T-helper 1 cell treated with Interleukin-12 subunit alpha and Interleukin-12 subunit beta and Interleukin-4 antibody, amounts not matched to agents 30 μg/mL and 1 μg/mL, for 36 hours (primary cell): ENCODE results near the gene AFAP1.

Experiments used
- H3K27ac Mint-ChIP-seq: one replicate; pipeline ENCODE4 v1.8.0; 2021; ENCODE audit warnings: mild to moderate bottlenecking, mixed read lengths
- H3K27me3 Mint-ChIP-seq: one replicate; pipeline ENCODE4 v1.8.0; 2021; ENCODE audit warnings: low read depth, mixed read lengths
- H3K36me3 Mint-ChIP-seq: one replicate; pipeline ENCODE4 v1.8.0; 2021; ENCODE audit warnings: low read depth, mixed read lengths
- H3K4me1 Mint-ChIP-seq: one replicate; pipeline ENCODE4 v1.8.0; 2021; ENCODE audit warnings: low read depth, mixed read lengths
- H3K4me3 Mint-ChIP-seq: one replicate; pipeline ENCODE4 v1.8.0; 2021; ENCODE audit warnings: mild to moderate bottlenecking, moderate library complexity, mixed read lengths
- H3K9me3 Mint-ChIP-seq: one replicate; pipeline ENCODE4 v1.8.0; 2021; ENCODE audit warnings: mixed read lengths

The AFAP1 gene

GRCh38 chr4:7976634-7977033 lies 37.0 kb upstream of the AFAP1 start:
- no peak overlapping the region for H3K4me3 Mint-ChIP-seq
- H3K27ac Mint-ChIP-seq = no peak overlapping the region
- H3K36me3 Mint-ChIP-seq = peaks cover 17% of the 10 kb centered on the region
- H3K9me3 Mint-ChIP-seq = no peaks in the 10 kb centered on the region
- no peaks in the 10 kb centered on the region for H3K27me3 Mint-ChIP-seq
- peaks cover 19% of the 10 kb centered on the region for H3K4me1 Mint-ChIP-seq

DNA sequence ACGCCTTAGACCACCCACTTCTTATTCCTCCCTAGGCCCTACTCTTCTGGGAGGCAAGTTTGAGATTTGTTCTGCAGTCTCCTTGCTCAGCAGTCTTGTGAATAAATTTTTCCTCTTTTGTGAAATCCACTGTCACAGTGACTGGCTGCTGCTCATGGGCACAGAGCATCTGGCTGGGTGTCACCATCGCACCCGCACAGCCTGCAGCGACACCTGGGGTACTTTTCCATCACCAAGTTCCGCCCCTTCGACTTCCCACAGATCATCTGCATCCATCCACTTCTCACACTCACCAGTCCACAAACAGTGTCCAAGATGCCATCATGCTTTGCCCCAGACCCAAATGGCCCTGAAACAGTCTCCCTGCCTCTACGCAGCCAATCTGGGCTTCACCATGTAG lies 36.4 kb upstream of the AFAP1 start:
- Mint-ChIP-seq H3K4me1 (peaks cover 19% of the 10 kb centered on the region), H3K4me3 (no peak overlapping the region), H3K36me3 (peaks cover 17% of the 10 kb centered on the region), H3K27me3 (no peaks in the 10 kb centered on the region), H3K9me3 (no peaks in the 10 kb centered on the region), H3K27ac (no peak overlapping the region)

- no peak overlapping the region for H3K4me3 Mint-ChIP-seq
- peaks cover 33% of the 10 kb centered on the region for H3K4me1 Mint-ChIP-seq
- H3K27ac Mint-ChIP-seq = no peak overlapping the region
- no peaks in the 10 kb centered on the region for H3K9me3 Mint-ChIP-seq
- H3K27me3 Mint-ChIP-seq = no peaks in the 10 kb centered on the region
- H3K36me3 Mint-ChIP-seq = peaks cover 20% of the 10 kb centered on the region
Measured at GRCh38 chr4:7974425-7974824, 34.8 kb upstream of the AFAP1 start.

- no peaks in the 10 kb centered on the region for H3K9me3 Mint-ChIP-seq
- no peaks in the 10 kb centered on the region for H3K27me3 Mint-ChIP-seq
- H3K4me1 Mint-ChIP-seq = peaks cover 36% of the 10 kb centered on the region
- peak overlapping the region; percentile 61 for H3K27ac Mint-ChIP-seq
- peaks cover 20% of the 10 kb centered on the region for H3K36me3 Mint-ChIP-seq
- H3K4me3 Mint-ChIP-seq = peak overlapping the region; percentile 5
Measured at GRCh38 chr4:7973545-7973981, 33.9 kb upstream of the AFAP1 start.

- no peaks in the 10 kb centered on the region for H3K27me3 Mint-ChIP-seq
- peaks cover 50% of the 10 kb centered on the region for H3K4me1 Mint-ChIP-seq
- H3K36me3 Mint-ChIP-seq = peaks cover 20% of the 10 kb centered on the region
- H3K27ac Mint-ChIP-seq = peak overlapping the region; percentile 99
- no peaks in the 10 kb centered on the region for H3K9me3 Mint-ChIP-seq
- H3K4me3 Mint-ChIP-seq = peak overlapping the region; percentile 98
Measured at GRCh38 chr4:7971881-7972500, 32.3 kb upstream of the AFAP1 start.

- peak overlapping the region; percentile 99 for H3K27ac Mint-ChIP-seq
- peaks cover 48% of the 10 kb centered on the region for H3K4me1 Mint-ChIP-seq
- peak overlapping the region; percentile 98 for H3K4me3 Mint-ChIP-seq
- H3K36me3 Mint-ChIP-seq = peaks cover 20% of the 10 kb centered on the region
- H3K27me3 Mint-ChIP-seq = no peaks in the 10 kb centered on the region
- H3K9me3 Mint-ChIP-seq = no peaks in the 10 kb centered on the region
Measured at GRCh38 chr4:7971159-7971631, 31.5 kb upstream of the AFAP1 start.

DNA sequence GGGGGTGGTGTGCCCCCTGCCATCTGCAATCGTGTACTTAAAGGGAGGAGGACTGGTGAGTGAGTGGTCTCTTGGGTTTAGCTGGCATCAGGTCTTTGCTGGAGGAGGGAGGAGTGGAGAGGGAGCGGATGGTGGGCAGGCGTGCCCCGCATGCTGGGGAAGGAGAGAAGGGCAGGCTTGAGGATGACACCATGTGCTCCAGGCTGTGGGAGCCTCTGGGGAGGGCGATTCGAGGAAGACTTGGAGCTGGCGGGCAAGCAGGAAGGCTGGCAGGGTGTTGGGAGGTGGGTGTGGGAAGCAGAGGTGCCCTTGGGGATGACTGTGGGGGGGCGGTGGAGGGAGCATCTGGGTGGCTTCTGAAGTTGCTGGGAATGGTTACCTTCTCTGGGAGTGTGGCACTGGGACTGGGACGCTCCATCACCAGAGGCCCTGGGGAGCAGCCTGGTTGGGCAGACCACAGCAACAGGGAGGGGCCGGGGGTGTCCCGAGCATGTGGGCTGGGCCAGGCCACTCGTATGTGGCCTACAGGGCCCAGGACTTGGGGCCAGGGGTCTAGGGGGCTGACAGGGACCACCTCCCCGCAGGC lies 30.8 kb upstream of the AFAP1 start:
- peak overlapping the region; percentile 98 for H3K4me3 Mint-ChIP-seq
- peak overlapping the region; percentile 99 for H3K27ac Mint-ChIP-seq
- H3K9me3 Mint-ChIP-seq = no peaks in the 10 kb centered on the region
- H3K27me3 Mint-ChIP-seq = no peaks in the 10 kb centered on the region
- peaks cover 20% of the 10 kb centered on the region for H3K36me3 Mint-ChIP-seq
- H3K4me1 Mint-ChIP-seq = peaks cover 50% of the 10 kb centered on the region

DNA sequence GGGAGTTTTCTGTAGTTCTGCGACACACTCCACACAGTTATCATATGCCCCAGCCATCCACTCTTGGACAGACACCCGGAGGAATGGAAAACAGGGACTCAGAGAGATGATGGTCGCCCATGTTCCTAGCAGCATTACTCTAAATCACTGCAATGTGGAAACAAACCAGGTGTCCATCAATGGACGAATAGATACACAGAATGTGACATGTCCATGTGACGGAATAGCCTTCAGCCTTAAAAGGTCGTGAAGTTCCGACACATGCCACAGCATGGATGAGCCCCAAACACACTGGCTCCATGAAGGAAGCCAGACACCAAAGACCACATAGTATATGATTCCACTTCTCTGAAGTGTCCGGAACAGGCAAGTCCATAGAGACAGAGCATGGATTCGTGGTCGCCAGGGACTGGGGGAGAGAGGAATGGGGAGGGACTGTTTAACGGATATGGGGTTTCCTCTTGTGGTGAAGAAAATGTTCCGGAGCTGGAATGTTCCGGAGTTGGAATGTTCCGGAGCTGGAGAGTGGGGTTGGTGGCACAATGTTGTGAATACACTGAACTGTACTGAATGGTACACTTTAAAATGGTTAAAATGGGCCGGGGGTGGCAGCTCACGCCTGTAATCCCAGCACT lies 28.7 kb upstream of the AFAP1 start:
- Mint-ChIP-seq H3K27me3 (no peaks in the 10 kb centered on the region), H3K4me1 (peaks cover 55% of the 10 kb centered on the region), H3K9me3 (no peaks in the 10 kb centered on the region), H3K36me3 (peaks cover 10% of the 10 kb centered on the region), H3K27ac (peak overlapping the region; percentile 74), H3K4me3 (peak overlapping the region; percentile 49)

GRCh38 chr4:7967501-7968261 lies 28.0 kb upstream of the AFAP1 start:
- Mint-ChIP-seq H3K4me3 (no peak overlapping the region), H3K9me3 (no peaks in the 10 kb centered on the region), H3K27ac (peak overlapping the region; percentile 74), H3K36me3 (peaks cover 8% of the 10 kb centered on the region), H3K4me1 (peaks cover 56% of the 10 kb centered on the region), H3K27me3 (no peaks in the 10 kb centered on the region)

- H3K9me3 Mint-ChIP-seq = no peaks in the 10 kb centered on the region
- peaks cover 53% of the 10 kb centered on the region for H3K4me1 Mint-ChIP-seq
- H3K36me3 Mint-ChIP-seq = peaks cover 3% of the 10 kb centered on the region
- H3K27me3 Mint-ChIP-seq = no peaks in the 10 kb centered on the region
- H3K4me3 Mint-ChIP-seq = no peak overlapping the region
- peak overlapping the region; percentile 36 for H3K27ac Mint-ChIP-seq
Measured at GRCh38 chr4:7967063-7967440, 27.4 kb upstream of the AFAP1 start.

DNA sequence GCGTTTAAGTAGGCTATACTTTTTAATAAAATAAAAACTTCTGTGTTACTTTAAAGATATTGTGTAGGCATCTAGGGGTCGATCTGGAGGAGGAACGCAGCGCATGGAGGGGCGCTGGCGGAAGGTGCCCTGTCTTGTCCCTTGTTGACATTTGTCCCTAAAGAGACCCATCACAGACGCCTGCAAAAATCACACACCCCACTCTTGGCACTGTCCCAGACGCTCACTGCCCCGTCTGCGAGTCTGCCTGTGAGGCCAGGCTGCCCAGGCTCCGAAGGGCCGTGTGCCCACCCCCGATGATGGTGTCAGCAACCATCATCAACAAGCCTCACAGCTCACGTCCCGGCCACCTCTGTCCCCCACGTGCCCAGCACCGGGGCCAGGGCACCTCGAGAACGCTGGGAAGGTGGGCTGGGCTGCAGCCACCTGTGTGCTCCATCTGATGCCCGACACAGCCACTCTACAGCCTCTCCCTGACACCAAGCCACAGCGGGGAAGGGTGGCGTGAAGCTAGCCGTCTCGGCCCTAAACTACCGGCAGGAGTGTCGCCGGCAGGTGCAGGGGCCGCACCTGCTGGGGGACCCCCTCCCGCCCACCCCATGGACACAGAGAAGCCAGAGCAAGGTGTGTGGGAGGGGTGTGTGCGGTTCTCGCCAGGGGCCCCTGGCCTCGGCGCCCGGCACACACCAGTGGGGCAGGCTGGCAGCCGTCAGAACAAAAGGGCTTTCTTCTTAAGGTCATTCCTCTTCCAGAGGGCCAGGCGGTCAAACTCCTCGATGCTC lies 26.8 kb upstream of the AFAP1 start:
- H3K27me3 Mint-ChIP-seq = no peaks in the 10 kb centered on the region
- no peaks in the 10 kb centered on the region for H3K9me3 Mint-ChIP-seq
- H3K36me3 Mint-ChIP-seq = peaks cover 3% of the 10 kb centered on the region
- H3K4me3 Mint-ChIP-seq = no peak overlapping the region
- H3K27ac Mint-ChIP-seq = no peak overlapping the region
- H3K4me1 Mint-ChIP-seq = peaks cover 53% of the 10 kb centered on the region

DNA sequence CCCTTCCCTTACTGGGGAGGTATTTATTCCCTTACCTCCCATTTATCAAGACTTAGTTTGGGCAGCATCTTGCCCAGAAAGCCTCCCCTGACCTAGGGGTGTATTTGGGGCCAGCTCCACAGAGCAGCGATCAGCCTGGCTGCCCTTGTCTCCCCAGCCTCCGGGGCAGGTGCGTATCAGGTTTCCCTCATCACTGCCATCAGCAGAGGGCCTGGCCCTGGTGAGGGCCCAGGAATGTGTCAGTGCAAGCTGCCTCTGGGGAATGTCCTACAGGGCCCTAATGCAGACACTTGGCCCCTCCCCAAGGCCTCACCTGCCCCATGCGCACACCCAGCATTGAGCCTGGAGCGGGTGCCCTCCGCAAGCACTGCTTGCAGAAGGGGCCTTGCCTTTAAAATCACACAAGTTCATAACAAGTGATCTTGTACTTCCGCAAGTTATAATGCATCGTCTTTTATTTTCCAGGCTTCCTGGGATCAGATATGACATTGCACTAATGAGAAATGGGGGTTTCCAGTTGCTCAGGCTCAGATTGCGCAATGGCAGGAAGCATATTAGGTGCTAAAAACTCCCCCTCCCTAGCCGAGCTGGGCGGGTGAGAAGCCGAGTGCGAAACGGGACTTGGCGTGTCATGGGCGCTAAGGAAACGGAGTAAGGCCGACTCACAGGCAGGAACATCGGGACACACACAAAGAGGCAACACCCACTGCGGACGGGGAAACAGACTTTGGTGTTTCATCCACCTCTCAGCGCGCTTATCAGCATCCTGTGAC lies 25.4 kb upstream of the AFAP1 start:
- no peaks in the 10 kb centered on the region for H3K27me3 Mint-ChIP-seq
- peaks cover 52% of the 10 kb centered on the region for H3K4me1 Mint-ChIP-seq
- H3K9me3 Mint-ChIP-seq = no peaks in the 10 kb centered on the region
- no peak overlapping the region for H3K4me3 Mint-ChIP-seq
- H3K36me3 Mint-ChIP-seq = peaks cover under 1% of the 10 kb centered on the region
- no peak overlapping the region for H3K27ac Mint-ChIP-seq

- H3K27me3 Mint-ChIP-seq = no peaks in the 10 kb centered on the region
- no peak overlapping the region for H3K4me3 Mint-ChIP-seq
- no peaks in the 10 kb centered on the region for H3K9me3 Mint-ChIP-seq
- H3K4me1 Mint-ChIP-seq = peaks cover 46% of the 10 kb centered on the region
- no peaks in the 10 kb centered on the region for H3K36me3 Mint-ChIP-seq
- no peak overlapping the region for H3K27ac Mint-ChIP-seq
Measured at GRCh38 chr4:7964459-7964858, 24.8 kb upstream of the AFAP1 start.
